Fibroblast of the aortic adventitia (primary cell): ENCODE results near the gene HSPG2. TPM values are rescaled to one million over a fixed set of nuclear protein-coding genes. Genes with fewer than 3 reads are reported as not detected.

Experiments used
- DNase-seq: peaks from one replicate; pipeline ENCODE4 v3.0.0-alpha.2; 2010; ENCODE audit warnings: low read depth
- H3K4me3 ChIP-seq: 2 replicates; pipeline ENCODE4 v1.5.1; 2011; ENCODE audit warnings: low read depth, mild to moderate bottlenecking, control low read depth, low read length, moderate library complexity
- total RNA-seq: library from RNA; depleted of rRNA; stranded (reverse); fragments of >200 nt; gene quantifications from 2 replicates; pipeline ENCODE4 v1.2.3, GENCODE V29; 2012; ENCODE audit warnings: low replicate concordance
- TF ChIP-seq, protein P1 (sequence below): IDR thresholded peaks from 2 replicates; pipeline ENCODE4 v1.5.1; 2011; ENCODE audit warnings: mild to moderate bottlenecking, low read length, control low read depth, inconsistent platforms; ENCODE audit not compliant: insufficient read depth

Gene HSPG2
- total RNA-seq, 1 donor = 164 TPM

DNA sequence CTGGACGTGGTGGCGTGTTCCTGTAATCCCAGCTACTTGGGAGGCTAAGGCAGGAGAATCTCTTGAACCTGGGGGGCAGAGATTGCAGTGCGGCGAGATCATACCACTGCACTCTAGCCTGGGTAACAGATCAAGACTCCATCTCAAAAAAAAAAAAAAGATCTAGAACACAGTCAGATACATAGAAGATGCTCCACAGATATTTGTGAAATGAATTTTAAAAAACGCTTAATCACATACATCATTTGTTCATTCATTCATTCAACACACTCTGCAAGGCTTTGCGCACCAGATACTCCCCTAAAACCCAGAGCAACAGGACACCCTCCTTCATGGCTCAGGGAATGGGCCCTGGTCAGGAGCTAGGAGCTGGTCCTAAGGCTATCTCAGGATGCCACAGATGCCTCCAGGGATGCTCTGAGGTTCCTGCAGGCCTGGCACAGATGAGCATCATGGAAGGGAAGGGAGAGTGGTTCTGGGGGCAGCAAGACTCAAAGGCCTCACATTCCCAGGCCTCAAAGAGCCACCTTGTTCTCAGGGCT, 6.4 kb downstream of the HSPG2 start:
- no peak overlapping the region for H3K4me3 ChIP-seq
- no peak for DNase-seq
- TF ChIP-seq, protein P1, sequence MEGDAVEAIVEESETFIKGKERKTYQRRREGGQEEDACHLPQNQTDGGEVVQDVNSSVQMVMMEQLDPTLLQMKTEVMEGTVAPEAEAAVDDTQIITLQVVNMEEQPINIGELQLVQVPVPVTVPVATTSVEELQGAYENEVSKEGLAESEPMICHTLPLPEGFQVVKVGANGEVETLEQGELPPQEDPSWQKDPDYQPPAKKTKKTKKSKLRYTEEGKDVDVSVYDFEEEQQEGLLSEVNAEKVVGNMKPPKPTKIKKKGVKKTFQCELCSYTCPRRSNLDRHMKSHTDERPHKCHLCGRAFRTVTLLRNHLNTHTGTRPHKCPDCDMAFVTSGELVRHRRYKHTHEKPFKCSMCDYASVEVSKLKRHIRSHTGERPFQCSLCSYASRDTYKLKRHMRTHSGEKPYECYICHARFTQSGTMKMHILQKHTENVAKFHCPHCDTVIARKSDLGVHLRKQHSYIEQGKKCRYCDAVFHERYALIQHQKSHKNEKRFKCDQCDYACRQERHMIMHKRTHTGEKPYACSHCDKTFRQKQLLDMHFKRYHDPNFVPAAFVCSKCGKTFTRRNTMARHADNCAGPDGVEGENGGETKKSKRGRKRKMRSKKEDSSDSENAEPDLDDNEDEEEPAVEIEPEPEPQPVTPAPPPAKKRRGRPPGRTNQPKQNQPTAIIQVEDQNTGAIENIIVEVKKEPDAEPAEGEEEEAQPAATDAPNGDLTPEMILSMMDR = no peak

DNA sequence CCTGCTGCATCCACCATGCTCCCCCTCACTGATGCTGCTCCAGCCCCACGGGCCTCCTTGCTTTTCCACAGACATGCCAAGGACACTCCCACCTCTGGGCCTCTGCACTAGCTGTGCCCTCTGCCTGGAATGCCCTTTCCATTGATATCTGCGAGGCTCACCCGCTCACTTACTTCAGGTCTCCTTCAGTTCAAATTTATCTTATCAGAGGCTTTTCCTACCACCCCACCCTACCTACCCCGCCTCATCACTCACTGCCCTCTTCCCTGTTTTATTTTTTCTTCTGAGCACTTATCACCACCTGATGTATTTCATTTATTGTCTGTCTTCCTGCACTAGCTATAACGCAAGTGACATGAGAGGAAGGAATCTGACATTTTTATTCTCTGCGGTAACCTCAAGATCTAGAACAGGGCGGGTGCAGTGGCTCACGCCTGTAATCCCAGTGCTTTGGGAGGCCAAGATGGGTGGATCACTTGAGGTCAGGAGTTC, 7.0 kb downstream of the HSPG2 start:
- TF ChIP-seq, protein P1 = no peak
- no peak overlapping the region for H3K4me3 ChIP-seq
- DNase-seq = peak; percentile 53

DNA sequence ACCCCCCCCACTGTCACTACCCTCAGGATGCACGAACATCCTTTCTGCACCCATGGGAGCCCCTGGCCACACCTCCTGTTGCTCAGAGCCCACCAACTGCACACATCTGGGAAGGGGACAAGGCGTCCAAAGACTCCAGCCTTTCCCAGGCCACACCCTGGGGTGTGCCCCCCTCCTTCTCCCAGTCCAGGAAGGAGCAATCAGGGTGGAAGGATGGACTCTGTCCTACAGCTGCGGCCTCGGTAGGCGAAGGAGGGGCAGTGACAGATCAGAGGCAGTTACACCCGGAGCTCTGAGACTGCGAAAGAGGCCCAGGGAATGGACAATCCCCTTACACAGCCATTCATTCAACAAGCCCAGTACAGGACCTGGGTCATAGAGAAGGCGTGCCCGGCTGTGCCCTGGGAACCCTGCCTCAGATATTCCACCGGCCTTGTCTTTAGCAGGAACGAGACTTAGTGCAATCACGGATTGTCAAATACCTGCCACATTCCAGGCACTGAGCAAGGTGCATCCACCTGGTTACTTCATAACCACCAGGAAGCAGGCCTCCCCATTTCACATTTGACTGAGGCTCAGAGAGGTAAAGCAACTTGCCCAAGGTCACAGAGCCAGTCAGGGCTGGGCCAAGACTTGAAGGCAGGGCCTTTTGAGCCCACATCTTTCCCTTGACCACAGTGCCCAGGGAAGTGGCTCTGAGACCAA, 9.4 kb downstream of the HSPG2 start:
- peak; percentile 79 for DNase-seq
- H3K4me3 ChIP-seq = no peak overlapping the region
- TF ChIP-seq, protein P1 = no peak

DNA sequence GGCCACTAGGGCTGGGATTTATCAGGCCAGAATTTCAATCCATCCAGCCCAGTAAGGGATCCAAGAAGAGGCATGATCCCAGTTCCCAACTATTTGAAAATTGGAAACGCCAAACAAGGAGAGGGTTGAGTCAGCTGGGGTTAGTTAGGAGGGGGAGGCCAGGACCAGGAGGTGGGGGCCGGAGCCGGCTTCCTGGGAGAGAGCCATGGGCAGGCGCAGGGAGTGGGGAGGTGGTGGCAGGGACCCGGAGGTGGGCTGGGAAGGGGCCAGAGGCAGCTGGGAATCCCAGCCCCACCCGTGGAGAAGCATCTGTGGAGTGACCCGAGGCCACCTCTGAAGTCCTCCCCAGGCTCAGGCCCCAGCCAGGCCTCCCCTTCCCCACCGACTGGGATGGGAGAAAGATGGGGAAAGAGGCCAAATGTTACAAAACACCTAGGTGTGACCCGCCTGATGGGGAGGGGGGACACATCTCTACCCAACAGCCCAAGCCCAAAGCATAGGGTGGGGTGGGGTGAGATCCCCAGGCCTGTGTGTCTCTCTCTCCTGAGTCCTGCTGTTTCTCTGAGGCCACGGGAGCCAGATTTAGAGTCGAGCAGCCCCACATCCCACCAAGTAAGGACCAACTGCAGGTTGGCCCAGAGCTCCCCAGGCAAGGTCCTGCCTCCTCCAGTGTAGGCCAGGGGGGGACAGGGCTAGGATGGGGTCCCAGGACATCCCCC, 10.1 kb downstream of the HSPG2 start:
- no peak overlapping the region for H3K4me3 ChIP-seq
- TF ChIP-seq, protein P1 = peak; percentile 21
- DNase-seq = peak; percentile 98

DNA sequence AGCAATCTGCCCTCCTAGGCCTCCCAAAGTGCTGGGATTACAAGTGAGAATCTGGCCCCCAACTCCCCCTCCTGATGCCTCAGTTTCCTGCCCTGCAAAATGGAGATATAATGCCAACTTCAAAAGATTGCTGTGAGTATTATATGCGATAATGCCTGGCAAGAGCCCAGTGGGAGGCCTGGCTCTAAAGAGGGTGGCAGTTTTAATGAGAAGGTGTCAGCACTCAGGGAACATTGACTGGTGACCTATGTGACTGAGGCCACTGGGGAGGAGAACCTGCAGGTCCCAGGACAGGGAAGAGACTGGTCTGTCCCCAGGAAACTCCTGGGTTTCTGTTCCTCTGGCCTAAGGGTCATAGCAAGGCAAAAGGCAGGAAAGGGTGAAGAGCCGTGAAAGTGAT, 11.0 kb downstream of the HSPG2 start:
- TF ChIP-seq, protein P1 = no peak
- DNase-seq = no peak

DNA sequence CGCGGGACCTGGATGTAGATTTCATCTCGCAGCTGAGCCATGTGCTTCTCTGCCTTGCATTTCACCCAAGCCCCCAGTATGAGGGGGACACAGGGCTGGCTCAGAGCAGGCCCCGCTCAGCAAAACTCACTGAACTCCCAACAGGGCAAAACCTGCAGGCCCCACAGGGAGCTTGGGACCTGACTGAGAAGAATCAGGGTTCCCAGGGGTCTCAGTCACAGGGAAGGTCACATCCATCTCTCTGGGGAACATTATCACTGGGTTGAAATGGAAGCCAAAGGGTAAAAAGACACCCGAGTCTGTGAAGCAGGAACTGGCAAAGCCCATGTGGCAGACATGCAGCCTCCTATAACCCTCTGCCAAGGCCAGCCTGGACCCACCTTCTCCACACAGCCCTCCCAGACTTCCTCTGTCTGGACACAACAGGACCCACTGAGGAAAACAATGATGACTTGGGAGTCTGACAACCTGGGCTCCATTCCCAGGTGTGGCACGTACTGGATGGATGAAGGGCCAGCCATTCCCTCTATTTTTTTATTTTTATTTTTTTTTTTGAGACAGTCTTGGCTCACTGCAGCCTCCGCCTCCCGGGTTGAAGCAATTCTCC, 11.7 kb downstream of the HSPG2 start:
- no peak for DNase-seq
- no peak overlapping the region for H3K4me3 ChIP-seq
- TF ChIP-seq, protein P1 = no peak

More for the DNA sequence above, 11.0 kb downstream of the HSPG2 start:
- H3K4me3 ChIP-seq = no peak overlapping the region
